IMR-90 (cell line): ENCODE results near the gene MTRF1L. TPM values are rescaled to one million over a fixed set of nuclear protein-coding genes. Genes with fewer than 3 reads are reported as not detected.
A peak's percentile ranks its signal among the peaks of the same experiment; 100 is the strongest.
"Not testable (repeated sequence)": the region's sequence is repeated elsewhere in the genome, so short reads cannot be mapped to it uniquely, and the experiment has no call there.

Experiments used
- ATAC-seq: fragments of 200-7000 bp; cut with Tn5 transposase; 2 replicates; pipeline ENCODE4 v1.9.1; 2020; ENCODE audit warnings: low read depth, mild to moderate bottlenecking, moderate library complexity
- BruUV-seq: library from RNA; stranded (reverse); fragments of 400-500 nt; replicated peaks from 2 replicates; lab custom pipeline; 2021; lab: Mats Ljungman, UMichigan
- CTCF ChIA-PET: fragments of 300-600 bp; formaldehyde crosslinking; extraction: SDS; loops from one replicate; lab custom pipeline; 2021; ENCODE audit warnings: antibody characterized with exemption; lab: Yijun Ruan, JAX
- POLR2A ChIA-PET: fragments of 300-600 bp; sonication (Branson Sonifier 250); formaldehyde crosslinking; loops from one replicate; lab custom pipeline; 2022; ENCODE audit warnings: antibody characterized with exemption; ENCODE audit not compliant: unreplicated experiment; lab: Charles Lee
- DNase-seq: peaks from one replicate; pipeline ENCODE4 v3.0.0; 2013
- H2AFZ ChIP-seq: replicated peaks from 2 replicates; pipeline ENCODE3; 2013; ENCODE audit warnings: low read length, mild to moderate bottlenecking; ENCODE audit not compliant: poor library complexity
- H2AK5ac ChIP-seq: 2 replicates; pipeline ENCODE4 v1.6.1; 2013; ENCODE audit warnings: low read depth, low read length, inconsistent platforms
- H2AK9ac ChIP-seq: replicated peaks from 2 replicates; pipeline ENCODE3; 2013; ENCODE audit warnings: mild to moderate bottlenecking, low read depth, low read length, moderate library complexity; ENCODE audit not compliant: poor library complexity
- H2BK120ac ChIP-seq: 2 replicates; pipeline ENCODE4 v1.6.1; 2013; ENCODE audit warnings: low read depth, low read length, inconsistent platforms
- H2BK15ac ChIP-seq: 3 replicates; pipeline ENCODE4 v1.6.1; 2013; ENCODE audit warnings: low read depth, low read length, inconsistent platforms
- H2BK20ac ChIP-seq: 2 replicates; pipeline ENCODE4 v1.6.1; 2013; ENCODE audit warnings: low read depth, mild to moderate bottlenecking, inconsistent platforms, low read length, moderate library complexity
- H2BK5ac ChIP-seq: 2 replicates; pipeline ENCODE4 v1.6.1; 2013; ENCODE audit warnings: mild to moderate bottlenecking, low read depth, low read length, inconsistent platforms; ENCODE audit not compliant: poor library complexity, severe bottlenecking
- H3K14ac ChIP-seq: replicated peaks from 2 replicates; pipeline ENCODE4 v1.6.1; 2013; ENCODE audit warnings: low read depth, low read length, inconsistent platforms
- H3K18ac ChIP-seq: 2 replicates; pipeline ENCODE4 v1.6.1; 2013; ENCODE audit warnings: low read depth, low read length, control low read depth
- H3K23ac ChIP-seq: 2 replicates; pipeline ENCODE4 v1.6.1; 2013; ENCODE audit warnings: low read depth, low read length, inconsistent platforms
- H3K27ac ChIP-seq: 2 replicates; pipeline ENCODE4 v1.5.1; 2013; ENCODE audit warnings: mild to moderate bottlenecking, control low read depth, low read length; ENCODE audit not compliant: insufficient read depth
- H3K27me3 ChIP-seq: 2 replicates; pipeline ENCODE4 v1.6.1; 2013; ENCODE audit warnings: low read length; ENCODE audit not compliant: control insufficient read depth, insufficient read depth
- H3K36me3 ChIP-seq: 2 replicates; pipeline ENCODE4 v1.6.1; 2013; ENCODE audit warnings: low read length, mixed read lengths; ENCODE audit not compliant: control insufficient read depth, insufficient read depth
- H3K4ac ChIP-seq: 2 replicates; pipeline ENCODE4 v1.6.1; 2013; ENCODE audit warnings: low read depth, low read length, inconsistent platforms
- H3K4me1 ChIP-seq: 2 replicates; pipeline ENCODE4 v1.6.1; 2013; ENCODE audit warnings: low read length, mixed read lengths; ENCODE audit not compliant: control insufficient read depth, insufficient read depth
- H3K4me2 ChIP-seq: 2 replicates; pipeline ENCODE4 v1.6.1; 2013; ENCODE audit warnings: low read depth, mild to moderate bottlenecking, control low read depth, low read length, moderate library complexity
- H3K4me3 ChIP-seq: 2 replicates; pipeline ENCODE4 v1.5.1; 2013; ENCODE audit warnings: low read depth, mild to moderate bottlenecking, control low read depth, low read length, moderate library complexity; ENCODE audit not compliant: insufficient read depth
- H3K56ac ChIP-seq: 2 replicates; pipeline ENCODE4 v1.6.1; 2013; ENCODE audit warnings: low read length, inconsistent platforms; ENCODE audit not compliant: insufficient read depth; ENCODE audit errors: extremely low read depth
- H3K79me1 ChIP-seq, 2 experiments: 2 replicates each; pipeline ENCODE4 v1.6.1; 2013; ENCODE audit warnings: low read length in 2 of 2, inconsistent platforms in 1 of 2, low read depth in 1 of 2
- H3K9ac ChIP-seq: 2 replicates; pipeline ENCODE4 v1.6.1; 2013; ENCODE audit warnings: low read depth, low read length, control low read depth
- H3K9me1 ChIP-seq: 2 replicates; pipeline ENCODE4 v1.6.1; 2013; ENCODE audit warnings: low read length, inconsistent platforms; ENCODE audit not compliant: insufficient read depth
- H3K9me3 ChIP-seq: 2 replicates; pipeline ENCODE4 v1.6.1; 2013; ENCODE audit warnings: low read length; ENCODE audit not compliant: control insufficient read depth, insufficient read depth
- H4K20me1 ChIP-seq: 2 replicates; pipeline ENCODE4 v1.6.1; 2013; ENCODE audit warnings: low read length, inconsistent platforms; ENCODE audit not compliant: insufficient read depth
- H4K5ac ChIP-seq: 2 replicates; pipeline ENCODE4 v1.6.1; 2013; ENCODE audit warnings: mild to moderate bottlenecking, low read depth, low read length, control low read depth
- H4K8ac ChIP-seq, 2 experiments: 2 replicates each; pipeline ENCODE4 v1.6.1; 2013; ENCODE audit warnings: low read depth in 2 of 2, low read length in 2 of 2, control low read depth in 1 of 2, inconsistent platforms in 1 of 2
- H4K91ac ChIP-seq: 2 replicates; pipeline ENCODE4 v1.6.1; 2013; ENCODE audit warnings: low read depth, low read length, inconsistent platforms; ENCODE audit not compliant: insufficient read depth
- WGBS, 2 experiments: methylation state at CpG; one replicate each; pipeline versions ENCODE4 v1.1.5 to v1.1.7; 2013; ENCODE audit warnings: missing lambda C conversion rate in 2 of 2; ENCODE audit not compliant: insufficient read length in 1 of 2; ENCODE audit errors: extremely low coverage in 2 of 2; 5-methylcytosine and 5-hydroxymethylcytosine counted together
- dilution Hi-C: fragments of 300-500 bp; cut with HindIII; formaldehyde crosslinking; loops from one replicate; pipeline ENCODE4 v1.14.3; 2018; ENCODE audit warnings: low sequenced_read_pairs; ENCODE audit not compliant: unreplicated experiment
- in situ Hi-C: fragments of 300-500 bp; cut with MboI; formaldehyde crosslinking; loops from 3 replicates; pipeline ENCODE4 v1.14.3; 2019; ENCODE audit warnings: low sequenced_read_pairs, inconsistent platforms, mixed read lengths
- intact Hi-C: fragments of 100-400 bp; cut with micrococcal nuclease; formaldehyde crosslinking; loops from 2 replicates; pipeline ENCODE4 v1.10.0; 2022
- polyA plus RNA-seq, 3 experiments: library from polyadenylated mRNA; depleted of rRNA; stranded (reverse); fragments of >200 nt; gene quantifications; 2 replicates each; pipeline ENCODE4 v1.2.3, GENCODE V29; 2012; ENCODE audit warnings: low replicate concordance in 1 of 3
- total RNA-seq: library from RNA; depleted of rRNA; stranded (reverse); fragments of >200 nt; gene quantifications from 2 replicates; pipeline ENCODE4 v1.2.3, GENCODE V29; 2012

The MTRF1L gene
- total and polyA plus RNA-seq, 2 of the 4 experiments (the other 2 are of a cell fraction), result 6.9 to 11.1 TPM

- H3K4me2 ChIP-seq, CTCF ChIA-PET, H3K27ac ChIP-seq, intact Hi-C loops, H2BK20ac ChIP-seq, H3K18ac ChIP-seq, H2BK15ac ChIP-seq, H3K27me3 ChIP-seq, H2AK9ac ChIP-seq, H3K4me1 ChIP-seq, H4K20me1 ChIP-seq, H4K5ac ChIP-seq, H2AK5ac ChIP-seq, H3K14ac ChIP-seq, DNase-seq, H2BK5ac ChIP-seq, H3K36me3 ChIP-seq, BruUV-seq, ATAC-seq, H3K56ac ChIP-seq, H3K9me1 ChIP-seq, H2AFZ ChIP-seq, H4K91ac ChIP-seq, dilution Hi-C loops, in situ Hi-C loops, H2BK120ac ChIP-seq, H3K9me3 ChIP-seq, H4K8ac ChIP-seq, H3K4me3 ChIP-seq, H3K9ac ChIP-seq: not testable (repeated sequence)
- H3K23ac ChIP-seq, result 0 out of 2 replicates have a peak overlapping the region, but pooled peaks have one; percentile 89
- no CpG with 5 or more reads among the region's 11 CpGs for WGBS, 2 experiments
- peak overlapping the region; percentile 12 for H3K4ac ChIP-seq
- POLR2A ChIA-PET, result interaction anchor here (0.6 kb wide), 1 partner anchor 37 kb away, joined by 10 read pairs; no protein-coding TSS in a partner anchor
- H3K79me1 ChIP-seq, result peaks cover 4 to 18% of the 10 kb centered on the region in 2 experiments; a peak in 2 of 4 replicates
Measured at GRCh38 chr6:152985300-152985699, 17.2 kb downstream of the MTRF1L start.
